Fibroblast of lung (primary cell): ENCODE results near the gene ST3GAL6. TPM values are rescaled to one million over a fixed set of nuclear protein-coding genes. Genes with fewer than 3 reads are reported as not detected.

Source experiments
- DNase-seq, 2 donors: peaks; one replicate each; pipeline versions ENCODE4 v3.0.0 to v3.0.0-alpha.2; 2010; ENCODE audit warnings: low read depth in 2 of 2
- H2AFZ ChIP-seq: 2 replicates; pipeline ENCODE4 v1.5.1; 2012; ENCODE audit warnings: low read length, control low read depth, inconsistent platforms
- H3K27ac ChIP-seq: 2 replicates; pipeline ENCODE4 v1.5.1; 2011; ENCODE audit warnings: low read length, control low read depth; ENCODE audit not compliant: insufficient read depth
- H3K27me3 ChIP-seq: 2 replicates; pipeline ENCODE4 v1.5.1; 2011; ENCODE audit warnings: mild to moderate bottlenecking, low read length; ENCODE audit not compliant: control insufficient read depth, insufficient read depth
- H3K36me3 ChIP-seq: 2 replicates; pipeline ENCODE4 v1.5.1; 2011; ENCODE audit warnings: low read length; ENCODE audit not compliant: control insufficient read depth, insufficient read depth
- H3K4me1 ChIP-seq: 2 replicates; pipeline ENCODE4 v1.5.1; 2011; ENCODE audit warnings: low read length; ENCODE audit not compliant: control insufficient read depth, insufficient read depth; ENCODE audit errors: extremely low read depth
- H3K4me2 ChIP-seq: 2 replicates; pipeline ENCODE4 v1.5.1; 2011; ENCODE audit warnings: low read length, control low read depth; ENCODE audit not compliant: insufficient read depth; ENCODE audit errors: extremely low read depth
- H3K4me3 ChIP-seq, 4 experiments: fragments of 200-600 bp in 1 of 4; sonication (generic) in 1 of 4; replicated peaks in 1 of 4; 2 replicates each; pipeline ENCODE4 v1.5.1; 2011 to 2016; ENCODE audit warnings: low read length in 4 of 4, low read depth in 3 of 4, mild to moderate bottlenecking in 3 of 4, control low read depth in 2 of 4, inconsistent platforms in 1 of 4, mixed read lengths in 1 of 4; ENCODE audit not compliant: insufficient read depth in 1 of 4; ENCODE audit errors: control extremely low read depth in 1 of 4
- H3K79me2 ChIP-seq: 2 replicates; pipeline ENCODE4 v1.5.1; 2012; ENCODE audit warnings: mild to moderate bottlenecking, low read length, inconsistent platforms; ENCODE audit not compliant: control insufficient read depth, insufficient read depth
- H3K9ac ChIP-seq: 2 replicates; pipeline ENCODE4 v1.5.1; 2011; ENCODE audit warnings: mild to moderate bottlenecking, low read length, control low read depth; ENCODE audit not compliant: insufficient read depth
- H3K9me3 ChIP-seq: 2 replicates; pipeline ENCODE4 v1.5.1; 2012; ENCODE audit warnings: low read depth, low read length; ENCODE audit not compliant: control insufficient read depth, insufficient read depth
- H4K20me1 ChIP-seq: 2 replicates; pipeline ENCODE4 v1.5.1; 2011; ENCODE audit warnings: low read length; ENCODE audit not compliant: control insufficient read depth, insufficient read depth; ENCODE audit errors: extremely low read depth
- CTCF ChIP-seq, 2 donors: IDR thresholded peaks in 1 of 2; conservative IDR thresholded peaks in 1 of 2; 1 replicate in 1 of 2; 2 replicates in 1 of 2; pipeline ENCODE4 v1.5.1; 2011 to 2012; ENCODE audit warnings: low read length in 2 of 2, control low read depth in 1 of 2, inconsistent platforms in 1 of 2, low read depth in 1 of 2, mild to moderate bottlenecking in 1 of 2
- EZH2 ChIP-seq: IDR thresholded peaks from 2 replicates; pipeline ENCODE4 v1.5.1; 2012; ENCODE audit warnings: low read length, control low read depth, mild to moderate bottlenecking; ENCODE audit errors: missing control alignments
- polyA plus RNA-seq, 2 donors: library from polyadenylated mRNA; depleted of rRNA in 1 of 2; stranded (reverse) in 1 of 2; unstranded in 1 of 2; fragments of >200 nt; gene quantifications; 2 replicates each; pipeline ENCODE4 v1.2.1, GENCODE V29; 2011 to 2012; ENCODE audit warnings: missing spikeins in 1 of 2
- total RNA-seq: library from RNA; depleted of rRNA; stranded (reverse); fragments of >200 nt; gene quantifications from 2 replicates; pipeline ENCODE4 v1.2.1, GENCODE V29; 2014

Gene ST3GAL6
- total and polyA plus RNA-seq, 2 donors (not counting 1 experiment from before 2014, with no cell fraction given): 1.7 to 4.1 TPM

- H3K27me3 ChIP-seq: no peaks in the 10 kb centered on the region
- H3K4me1 ChIP-seq: no peaks in the 10 kb centered on the region
- H3K4me3 ChIP-seq: no peak overlapping the region
Observed at GRCh38 chr3:98725352-98725751, 37.8 kb upstream of the ST3GAL6 start.

GRCh38 chr3:98726084-98726483 lies 37.1 kb upstream of the ST3GAL6 start:
- peak; percentile 5 to 83 for DNase-seq
- no peak overlapping the region for H3K9ac ChIP-seq
- H3K79me2 ChIP-seq: no peaks in the 10 kb centered on the region
- H3K27ac ChIP-seq: no peak overlapping the region
- no peaks in the 10 kb centered on the region for H3K9me3 ChIP-seq
- no peaks in the 10 kb centered on the region for H3K27me3 ChIP-seq
- no peak overlapping the region for H3K4me2 ChIP-seq
- H2AFZ ChIP-seq: no peak overlapping the region
- H3K4me1 ChIP-seq: no peaks in the 10 kb centered on the region
- no peaks in the 10 kb centered on the region for H4K20me1 ChIP-seq
- TF ChIP-seq CTCF (conservative IDR thresholded peaks at IDR 0.05 in 1 of 2, IDR thresholded peaks at IDR 0.05 in 1 of 2; ENCODE audit: low read depth in 1 of 2, low read length in 2 of 2) (no peak), EZH2 (no peak)
- no peak overlapping the region for H3K4me3 ChIP-seq
- no peaks in the 10 kb centered on the region for H3K36me3 ChIP-seq

More at GRCh38 chr3:98725352-98725751, 37.8 kb upstream of the ST3GAL6 start:
- TF ChIP-seq CTCF (conservative IDR thresholded peaks at IDR 0.05 in 1 of 2, IDR thresholded peaks at IDR 0.05 in 1 of 2; ENCODE audit: low read depth in 1 of 2, low read length in 2 of 2) (no peak), EZH2 (no peak)
- Histone ChIP-seq H2AFZ (no peak overlapping the region), H3K27ac (no peak overlapping the region), H4K20me1 (no peaks in the 10 kb centered on the region), H3K36me3 (no peaks in the 10 kb centered on the region), H3K9ac (no peak overlapping the region), H3K4me2 (no peak overlapping the region), H3K9me3 (no peaks in the 10 kb centered on the region), H3K79me2 (no peaks in the 10 kb centered on the region)
- DNase-seq: no peak

GRCh38 chr3:98727638-98728037 lies 35.5 kb upstream of the ST3GAL6 start:
- TF ChIP-seq EZH2 (no peak), CTCF (conservative IDR thresholded peaks at IDR 0.05 in 1 of 2, IDR thresholded peaks at IDR 0.05 in 1 of 2; ENCODE audit: low read depth in 1 of 2, low read length in 2 of 2) (no peak)
- DNase-seq: no peak
- H3K27me3 ChIP-seq: no peaks in the 10 kb centered on the region

More at GRCh38 chr3:98727638-98728037, 35.5 kb upstream of the ST3GAL6 start:
- Histone ChIP-seq H3K36me3 (no peaks in the 10 kb centered on the region), H4K20me1 (no peaks in the 10 kb centered on the region), H3K4me1 (no peaks in the 10 kb centered on the region), H3K79me2 (no peaks in the 10 kb centered on the region), H3K9me3 (no peaks in the 10 kb centered on the region), H3K4me2 (no peak overlapping the region), H3K4me3 (no peak overlapping the region), H3K9ac (no peak overlapping the region), H2AFZ (no peak overlapping the region), H3K27ac (no peak overlapping the region)
